DMS153 (cell line): ENCODE results near the gene KLK6.

Source experiments
- DNase-seq: peaks from one replicate; lab custom pipeline; 2025; lab: John Stamatoyannopoulos, UW

The KLK6 gene

DNA sequence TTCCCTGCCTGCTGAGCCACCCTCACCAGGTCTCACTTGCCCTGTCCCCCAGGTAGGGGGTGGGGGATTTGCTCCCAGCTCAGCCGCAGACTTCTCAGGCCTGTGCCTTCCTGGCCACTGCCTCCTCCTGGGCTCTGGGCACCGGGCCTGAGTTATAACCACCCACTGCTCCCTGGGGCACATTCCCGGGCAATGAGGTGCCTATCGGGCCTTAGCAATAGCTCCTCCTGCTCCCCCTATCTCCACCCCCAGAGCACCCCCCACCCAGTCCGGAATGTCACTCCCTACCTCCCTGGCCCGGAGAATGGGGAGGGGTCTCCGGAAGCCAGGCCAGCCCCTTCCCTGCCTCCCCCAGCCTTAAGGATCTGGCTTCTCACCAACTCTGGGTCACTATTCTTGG is 16.5 kb downstream of the KLK6 start, which contains the start of gene KLK5:
KLK5 (minus strand) TSS at position 129 of the 400 bp plus-strand sequence. CDS start 381 bp downstream, outside the sequence.
- no peak for DNase-seq

DNA sequence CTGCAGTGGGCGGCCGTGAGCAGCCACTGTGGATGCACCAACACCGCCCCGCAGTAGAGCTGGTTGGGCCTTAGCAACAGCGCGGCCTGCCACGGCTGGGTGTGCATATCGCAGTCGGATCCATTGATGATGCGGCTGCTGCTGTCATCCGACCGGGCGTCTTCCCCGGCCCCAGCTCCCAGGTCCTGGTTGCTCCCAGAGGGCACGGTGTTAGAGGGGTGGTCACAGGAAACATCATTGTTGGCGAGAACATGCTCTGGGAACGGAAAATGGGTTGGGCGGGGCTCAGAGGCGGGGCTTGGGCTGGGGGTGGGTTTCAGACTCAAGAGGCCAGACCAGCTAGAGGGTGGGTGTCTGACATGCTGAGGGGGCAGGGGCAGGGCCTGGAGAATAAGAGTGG is 19.5 kb downstream of the KLK6 start:
- no peak for DNase-seq

DNA sequence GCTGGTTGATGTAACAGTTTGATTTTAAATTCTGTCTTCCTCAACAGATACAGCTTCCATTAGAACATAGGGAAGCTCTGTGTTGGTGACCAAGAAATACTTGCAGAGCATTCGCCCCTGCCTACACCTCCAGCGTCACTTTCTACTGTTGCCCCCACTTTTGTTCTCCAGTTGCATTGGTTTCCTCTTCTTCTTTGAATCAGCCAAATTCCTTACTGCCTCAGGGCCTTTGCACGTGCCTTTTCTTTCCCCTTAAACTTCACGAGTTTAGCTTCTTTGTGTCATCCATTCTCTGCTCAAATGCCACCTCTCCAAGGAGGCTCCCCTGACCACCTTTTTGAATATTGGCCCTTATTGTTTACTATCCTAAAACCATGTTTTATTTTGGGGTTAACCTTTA is 22.3 kb downstream of the KLK6 start:
- no peak for DNase-seq

DNA sequence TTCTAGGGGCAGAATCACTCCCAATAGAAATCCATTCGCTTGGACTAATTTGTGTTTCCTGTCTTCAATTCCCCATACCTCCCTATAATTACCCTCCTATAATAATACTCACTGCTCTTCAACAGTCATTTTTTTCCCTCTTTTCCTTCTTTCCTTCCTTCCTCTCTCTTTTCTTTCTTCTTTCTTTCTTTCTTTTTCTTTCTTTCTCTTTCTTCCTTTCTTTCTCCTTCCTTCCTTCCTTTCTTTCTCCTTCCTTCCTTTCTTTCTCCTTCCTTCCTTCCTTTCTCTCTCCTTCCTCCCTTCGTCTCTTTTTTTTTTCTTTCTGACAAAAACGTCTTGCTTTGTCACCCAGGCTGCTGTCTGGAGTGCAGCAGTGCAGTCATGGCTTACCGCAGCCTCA is 24.6 kb downstream of the KLK6 start:
- no peak for DNase-seq

DNA sequence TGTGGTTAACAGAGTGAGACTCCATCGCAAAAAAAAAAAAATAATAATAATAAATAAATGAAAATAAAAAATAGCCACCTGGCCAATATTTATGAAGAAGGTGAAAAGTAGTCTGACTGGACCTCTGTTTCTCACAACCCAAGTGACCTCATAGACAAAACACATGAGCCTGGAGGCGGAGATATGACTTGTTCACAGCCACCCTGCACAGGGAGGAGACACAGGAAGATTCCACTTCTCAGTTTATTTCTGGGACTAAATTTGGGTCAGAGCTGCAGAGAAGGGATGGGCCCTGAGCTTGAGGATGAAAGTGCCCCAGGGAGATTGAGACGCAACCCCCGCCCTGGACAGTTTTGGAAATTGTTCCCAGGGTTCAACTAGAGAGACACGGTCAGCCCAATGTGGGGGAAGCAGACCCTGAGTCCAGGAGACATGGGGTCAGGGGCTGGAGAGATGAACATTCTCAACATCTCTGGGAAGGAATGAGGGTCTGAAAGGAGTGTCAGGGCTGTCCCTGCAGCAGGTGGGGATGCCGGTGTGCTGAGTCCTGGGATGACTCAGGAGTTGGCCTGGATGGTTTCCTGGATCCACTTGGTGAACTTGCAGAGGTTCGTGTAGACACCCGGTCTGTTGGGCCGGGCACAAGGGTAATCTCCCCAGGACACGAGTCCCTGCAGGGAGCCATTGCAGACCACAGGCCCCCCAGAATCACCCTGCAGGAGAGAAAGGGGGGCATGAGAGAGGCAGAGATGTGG is 26.1 kb downstream of the KLK6 start:
- DNase-seq: no peak

DNA sequence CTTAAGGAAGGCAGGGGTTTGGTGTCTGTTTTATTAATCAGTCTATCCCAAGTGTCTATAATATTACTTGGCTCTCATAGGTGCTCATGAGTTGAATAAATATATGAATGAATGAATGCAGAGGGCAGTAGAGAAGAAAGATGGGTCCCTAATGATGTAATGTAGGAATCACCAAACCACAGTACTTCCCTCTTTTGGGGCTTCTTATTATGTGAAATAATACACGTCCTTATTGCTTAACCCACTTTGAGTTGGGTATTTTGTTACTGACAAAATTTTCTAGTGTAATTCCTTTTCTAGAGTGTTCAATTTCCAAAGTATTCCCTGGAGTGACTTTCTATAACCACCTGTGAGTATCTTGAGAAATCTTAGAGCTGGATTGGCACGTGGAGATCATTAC is 29.8 kb downstream of the KLK6 start:
- DNase-seq: no peak

DNA sequence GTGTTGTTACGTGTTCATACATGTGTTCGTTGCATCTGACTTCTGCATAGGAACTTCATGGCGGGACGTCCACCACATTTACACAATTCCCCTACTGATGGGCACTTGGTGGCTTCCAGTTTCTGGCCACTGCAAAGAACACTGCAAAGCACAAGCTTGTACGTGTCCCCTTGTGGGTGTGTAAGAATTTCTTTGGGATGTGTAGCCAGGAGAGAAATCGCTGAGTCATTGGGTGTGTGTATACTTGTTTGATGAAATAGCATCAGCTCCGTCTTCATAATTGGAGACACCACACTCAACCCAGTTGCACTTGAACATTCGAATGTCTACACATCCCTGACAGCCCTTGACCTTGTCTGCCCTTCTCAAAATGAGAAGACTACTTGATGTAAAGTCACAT is 35.8 kb downstream of the KLK6 start:
- DNase-seq: no peak

DNA sequence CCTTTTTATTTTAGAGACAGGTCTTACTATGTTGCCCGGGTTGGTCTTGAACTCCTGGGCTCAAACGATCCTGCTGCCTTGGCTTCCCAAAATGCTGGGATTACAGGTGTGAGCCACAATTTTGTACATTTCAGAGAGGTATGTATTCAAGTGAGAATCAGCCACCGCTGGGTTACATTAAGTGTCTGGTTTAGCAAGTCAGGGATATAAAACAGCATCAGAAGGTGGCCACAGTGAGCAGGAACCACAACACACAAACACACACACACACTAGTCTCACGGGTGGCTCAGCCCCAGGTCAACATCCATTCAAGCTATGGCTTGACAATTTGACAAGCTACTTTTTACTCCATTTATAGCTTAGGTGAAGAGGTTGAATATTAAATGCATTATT is 36.7 kb downstream of the KLK6 start:
- no peak for DNase-seq

DNA sequence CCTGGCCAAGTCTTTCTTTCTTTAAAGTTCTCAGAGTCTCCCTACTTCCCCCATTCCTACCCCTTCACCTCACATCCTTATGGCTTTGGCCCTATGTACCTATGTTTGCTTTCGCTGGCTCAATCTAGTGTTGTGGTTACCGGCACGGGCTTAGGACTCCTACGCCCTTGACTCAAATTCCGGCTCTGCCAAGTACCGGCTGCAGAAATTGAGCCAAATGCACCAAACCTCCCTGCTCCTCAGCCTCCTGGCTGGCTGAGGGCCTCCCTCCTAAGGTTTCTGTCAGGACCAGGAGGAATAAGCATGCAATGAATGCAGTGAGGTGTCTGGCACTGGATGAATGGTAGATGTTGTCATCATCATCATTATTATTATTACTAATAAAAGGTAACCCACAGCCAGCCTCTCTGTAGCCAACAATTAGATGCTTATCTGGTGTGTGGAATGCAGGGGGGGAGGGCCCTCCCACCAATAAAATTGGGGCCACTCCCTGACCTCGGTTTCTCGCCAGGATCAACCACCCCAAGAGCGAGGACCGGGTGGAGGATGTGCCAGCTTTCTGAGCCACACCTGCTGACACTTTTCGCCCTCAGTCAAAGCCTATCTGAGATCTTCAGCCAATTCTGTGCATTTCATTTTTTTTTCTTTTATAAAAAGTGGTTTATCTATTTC is 37.2 kb downstream of the KLK6 start:
- no peak for DNase-seq

DNA sequence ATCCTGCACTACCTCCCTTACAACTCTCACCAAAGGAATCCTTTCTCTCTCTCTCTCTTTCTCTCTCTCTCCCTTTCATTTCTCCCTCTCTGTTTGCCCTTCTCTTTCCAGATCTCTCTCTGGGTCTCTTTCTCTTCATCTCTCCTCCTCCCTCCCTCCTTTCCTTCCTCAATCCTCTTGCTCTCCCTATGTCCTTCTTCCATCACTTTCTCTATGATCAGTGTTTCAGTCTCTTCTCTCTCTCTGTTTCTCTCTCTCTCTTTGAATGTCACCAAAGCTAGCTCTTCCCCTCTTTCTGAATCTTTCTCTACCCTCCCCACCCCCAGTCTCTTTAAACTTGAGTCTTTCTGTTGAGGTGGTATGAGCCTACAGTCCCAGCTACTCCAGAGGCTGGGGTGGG is 38.4 kb downstream of the KLK6 start:
- DNase-seq: no peak

DNA sequence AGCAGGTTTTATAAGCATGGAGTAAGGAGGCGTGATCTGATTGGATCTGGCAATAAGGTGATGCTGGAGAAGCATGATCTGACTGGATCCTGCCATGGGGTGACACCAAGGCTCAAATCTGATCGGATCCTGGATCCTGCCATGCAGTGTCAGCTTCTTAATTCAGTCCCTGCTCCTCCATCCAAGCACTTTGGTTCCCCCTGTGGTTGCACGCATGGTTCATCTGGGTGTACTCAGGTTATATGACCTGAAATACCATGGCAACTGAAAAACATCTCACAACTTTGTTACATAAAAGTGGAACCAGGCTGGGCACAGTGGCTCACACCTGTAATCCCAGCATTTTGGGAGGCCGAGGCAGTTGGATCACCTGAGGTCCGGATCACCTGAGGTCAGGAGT is 40.6 kb downstream of the KLK6 start:
- DNase-seq: no peak

DNA sequence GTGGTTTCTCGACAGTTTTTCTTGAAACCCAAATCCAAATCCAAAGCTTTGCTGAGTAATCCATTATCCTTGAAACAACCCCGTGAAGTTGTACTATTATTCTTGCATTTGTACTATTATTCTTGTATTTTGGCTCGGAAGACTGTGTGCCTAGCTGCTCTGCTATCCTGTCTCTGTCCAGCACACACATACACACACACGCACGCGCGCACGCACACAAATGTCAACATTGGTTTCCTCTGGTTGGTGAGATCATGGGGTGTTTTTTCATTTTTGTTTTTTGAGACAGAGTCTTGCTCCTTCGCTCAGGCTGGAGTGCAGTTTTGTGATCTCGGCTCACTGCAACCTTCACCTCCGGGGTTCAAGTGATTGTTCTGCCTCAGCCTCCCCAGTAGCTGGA is 43.2 kb downstream of the KLK6 start:
- DNase-seq: no peak

DNA sequence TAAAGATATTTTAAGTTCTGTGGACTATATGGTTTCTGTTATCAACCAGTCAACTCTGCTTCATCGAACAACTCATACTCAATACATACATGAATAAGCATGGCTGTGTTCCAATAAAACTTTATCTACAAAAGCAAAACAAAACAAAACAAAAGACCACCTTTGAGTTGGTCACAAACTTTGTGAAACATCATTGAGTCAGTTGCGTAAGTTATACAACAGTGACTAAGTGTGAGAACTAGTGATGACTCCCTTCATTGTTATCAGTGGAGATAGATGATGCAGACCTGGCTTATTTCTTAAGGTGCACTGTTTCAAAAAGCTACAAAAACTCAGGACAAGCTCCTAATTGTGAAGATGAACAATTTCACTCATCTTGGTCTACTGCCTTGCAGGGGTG is 43.7 kb downstream of the KLK6 start:
- no peak for DNase-seq

DNA sequence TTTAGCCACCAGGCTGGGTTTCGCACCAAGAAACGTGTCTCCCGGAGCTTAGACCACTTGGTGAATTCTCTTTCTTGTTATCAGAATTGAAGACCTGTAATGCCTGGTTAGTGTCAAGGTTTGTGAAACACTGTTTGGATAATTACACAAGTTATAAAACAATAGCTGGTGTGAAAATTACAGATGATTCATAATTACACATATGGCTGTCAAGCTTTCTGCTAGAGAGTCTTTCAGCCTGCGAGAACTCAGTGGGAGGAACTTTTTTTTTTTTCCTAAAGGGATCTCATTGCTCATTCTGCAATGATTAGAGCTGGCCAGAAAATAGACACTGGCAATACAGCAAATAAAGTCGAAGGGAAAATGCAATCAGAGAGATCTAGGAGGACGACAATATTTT is 44.8 kb downstream of the KLK6 start:
- no peak for DNase-seq

DNA sequence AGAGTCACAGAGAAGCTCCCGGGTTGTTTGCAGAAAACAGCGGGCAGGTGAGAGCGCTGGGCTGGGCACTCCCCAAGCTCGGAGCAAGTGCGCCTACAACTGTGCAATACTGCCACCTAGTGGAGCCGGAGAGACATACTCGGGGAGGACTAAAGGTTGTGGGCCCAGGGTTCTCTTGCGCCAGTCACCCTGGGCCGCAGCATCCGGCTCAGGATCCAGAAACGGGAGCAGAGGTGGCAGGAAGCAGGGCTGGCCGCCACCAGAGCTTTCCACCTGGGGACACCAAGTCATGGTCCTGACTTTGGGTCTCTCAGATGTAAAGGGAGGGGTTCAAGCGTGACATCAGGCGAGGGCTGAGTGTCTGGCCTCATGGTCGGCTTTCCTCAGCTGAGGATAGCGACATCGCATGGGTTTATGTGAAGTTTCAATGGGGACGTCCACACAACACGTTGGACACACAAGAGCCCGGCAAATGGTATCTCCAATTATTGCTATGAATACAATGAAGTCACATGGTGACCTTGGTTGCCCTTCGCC is 47.0 kb downstream of the KLK6 start:
- peak; percentile 70 for DNase-seq

DNA sequence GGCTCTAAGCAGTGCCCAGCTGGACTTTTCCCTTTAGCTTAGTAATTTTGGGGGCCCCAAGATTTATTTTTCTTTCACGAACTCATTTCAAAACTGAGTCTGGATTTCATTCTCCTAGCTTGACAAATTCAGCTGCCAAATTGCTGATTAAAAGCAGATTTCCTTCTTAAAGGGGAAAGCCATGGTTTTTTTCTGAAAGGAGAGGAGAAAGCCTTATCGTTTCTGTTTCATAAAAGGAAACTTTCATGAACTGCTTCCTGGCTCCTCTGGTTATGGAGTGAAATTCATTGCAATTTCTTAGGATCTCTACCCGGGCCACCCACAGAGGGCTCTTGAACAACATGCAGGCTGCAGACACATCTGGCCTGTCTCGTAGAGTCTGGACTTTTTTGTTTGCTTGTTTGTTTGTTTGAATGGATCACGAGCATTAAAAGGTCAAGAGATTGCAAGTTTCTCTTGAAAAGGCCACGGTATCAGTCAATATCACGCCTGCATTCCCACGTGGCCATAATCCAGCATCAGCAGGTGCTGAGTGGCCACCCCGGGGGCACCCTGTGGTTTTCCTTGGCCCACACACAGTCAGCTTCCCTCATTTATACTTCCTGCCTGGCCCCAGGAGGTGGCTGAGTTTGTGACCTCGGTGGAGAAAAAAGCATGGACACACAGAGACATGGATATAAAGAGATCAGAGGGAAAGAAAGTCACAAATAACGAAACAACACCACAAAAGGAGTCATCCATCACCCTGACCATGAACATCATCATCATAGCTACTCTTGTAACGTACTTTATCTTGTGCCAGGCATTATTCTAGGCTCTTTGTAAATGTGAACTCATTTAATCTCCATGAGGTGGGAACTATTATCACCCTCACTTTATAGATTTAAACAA is 47.7 kb downstream of the KLK6 start:
- DNase-seq: peak; percentile 33

DNA sequence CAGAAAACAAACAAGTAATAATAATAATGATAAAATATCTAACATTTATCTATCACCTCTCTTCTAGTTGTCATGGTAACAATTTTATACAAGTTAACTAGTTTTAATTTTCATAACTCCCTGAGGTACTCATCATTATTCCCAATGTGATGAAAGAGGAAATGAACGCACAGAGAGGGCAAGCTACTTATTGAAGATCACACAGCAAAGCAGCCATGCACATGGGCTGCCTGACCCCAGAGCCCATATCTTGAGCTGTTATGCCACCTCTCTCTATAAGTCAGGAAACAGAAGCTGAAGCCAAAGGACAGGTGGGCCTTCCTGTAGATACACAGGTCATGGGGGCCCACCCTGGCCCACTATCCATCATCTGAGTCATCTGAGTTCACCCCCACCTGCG is 53.3 kb downstream of the KLK6 start:
- no peak for DNase-seq

DNA sequence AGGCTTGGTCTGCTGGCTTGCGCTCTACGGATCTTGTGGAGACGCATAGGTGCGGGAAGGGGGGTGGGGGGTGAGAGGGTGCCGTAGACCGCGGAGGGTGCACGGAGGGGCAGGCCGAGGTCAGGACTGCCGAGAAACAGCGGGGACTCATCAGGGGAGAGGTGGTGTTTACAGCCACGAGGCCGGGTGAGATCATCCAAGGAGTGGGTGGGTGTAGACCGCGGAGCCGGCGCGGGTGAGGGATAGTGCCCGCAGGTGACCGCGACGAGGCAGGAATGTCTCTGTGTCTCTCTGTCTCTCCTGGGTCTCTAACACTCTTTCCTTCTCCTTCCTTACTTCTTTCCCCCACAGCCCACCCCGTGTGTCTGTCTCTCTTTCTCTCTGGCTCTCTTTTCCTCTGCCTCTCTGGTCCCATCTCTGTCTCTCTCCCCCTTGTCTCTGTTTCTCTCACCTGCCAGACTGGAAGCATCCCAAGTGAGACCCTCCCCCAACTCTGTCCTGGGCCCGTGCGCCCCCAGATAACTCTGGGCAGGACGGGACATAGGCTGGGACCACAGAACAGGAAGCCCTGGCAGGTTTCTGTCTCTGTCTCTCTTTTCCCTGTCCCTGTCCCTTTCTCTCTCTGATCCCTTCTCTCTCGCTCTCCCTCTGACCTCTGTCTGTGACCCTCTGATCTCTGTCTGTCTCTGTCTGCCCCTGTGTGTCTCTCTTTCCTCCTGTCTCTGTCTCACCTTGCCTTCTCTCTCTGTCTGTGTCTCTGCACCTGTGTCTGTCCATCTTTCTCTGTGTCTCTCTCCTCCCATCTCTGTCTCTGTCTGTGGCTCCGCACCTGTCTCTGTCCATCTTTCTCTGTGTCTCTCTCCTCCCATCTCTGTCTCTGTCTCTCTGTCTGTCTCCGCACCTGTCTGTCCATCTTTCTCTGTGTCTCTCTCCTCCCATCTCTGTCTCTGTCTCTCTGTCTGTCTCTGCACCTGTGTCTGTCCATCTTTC is 56.4 kb downstream of the KLK6 start:
- no peak for DNase-seq

DNA sequence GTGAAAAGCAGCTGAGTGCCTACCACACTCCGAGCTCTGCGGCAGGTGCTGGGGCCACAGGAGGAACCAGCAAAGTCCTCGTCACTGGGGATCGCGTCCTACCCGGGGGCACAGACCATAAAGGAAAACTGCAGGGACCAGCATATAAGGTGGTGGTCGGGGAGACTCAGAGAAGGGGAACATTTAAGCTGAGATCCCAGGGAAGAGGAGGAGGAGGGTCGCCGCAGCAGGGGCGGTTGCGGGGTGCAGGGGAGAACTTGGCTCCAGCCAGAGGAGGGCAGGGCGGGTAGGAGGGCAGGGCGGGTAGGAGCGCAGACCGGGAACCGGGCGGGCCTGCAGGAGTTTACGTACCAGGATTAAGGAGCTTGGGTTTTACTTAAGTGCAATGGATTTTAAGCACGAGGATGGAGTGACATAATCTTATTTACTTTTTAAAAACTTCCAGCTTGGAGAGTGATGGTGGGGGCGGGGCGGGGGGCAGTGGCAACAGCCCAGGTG is 57.2 kb downstream of the KLK6 start:
- DNase-seq: no peak

DNA sequence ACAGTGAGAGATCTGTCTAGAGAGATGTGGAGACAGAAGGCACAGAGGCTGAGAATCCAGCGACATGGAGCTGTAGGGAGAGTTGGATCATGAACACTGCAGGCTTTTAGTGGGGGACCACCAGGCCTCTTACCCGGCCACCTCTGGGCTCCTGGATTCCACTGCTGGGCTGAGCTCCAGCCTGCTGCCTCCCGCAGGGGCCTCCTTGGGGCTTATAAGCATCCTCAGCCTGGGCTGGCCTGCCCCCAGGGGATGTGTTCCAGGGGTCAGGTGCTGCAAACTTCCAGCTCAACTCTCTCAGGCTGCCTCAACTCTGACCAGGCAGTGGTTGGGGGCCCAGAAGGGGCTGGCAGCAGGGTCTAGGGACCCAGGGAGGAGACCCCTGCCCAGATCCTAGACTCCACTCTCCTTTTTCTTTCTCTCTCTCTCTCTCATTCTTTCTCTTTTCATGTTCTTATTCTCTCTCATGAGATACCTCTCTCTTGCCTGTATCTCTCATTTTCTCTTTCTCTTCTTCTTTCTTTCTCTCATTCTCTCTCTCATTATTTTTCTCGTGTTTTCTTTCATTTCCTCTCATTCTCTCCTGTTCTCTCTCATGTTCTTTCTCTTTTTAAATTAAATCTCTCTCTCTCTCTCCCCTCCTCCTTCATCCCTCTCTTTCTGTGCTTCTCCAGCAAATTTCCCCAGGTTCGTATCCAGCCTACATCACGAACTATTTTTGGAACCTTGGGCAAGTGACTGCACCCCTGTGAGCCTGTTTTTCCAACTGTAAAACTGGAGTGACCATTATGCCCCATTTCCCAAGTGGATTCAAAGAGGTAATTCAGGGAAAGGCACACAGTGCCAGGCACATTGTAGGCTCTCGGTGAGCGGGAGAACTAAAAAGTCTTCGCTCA is 57.9 kb downstream of the KLK6 start, which contains the start of gene KLK4:
KLK4 (minus strand) TSS at position 190 of the 896 bp plus-strand sequence. CDS start 657 bp downstream, outside the sequence.
- no peak for DNase-seq
